OCI-LY3 (cell line): ENCODE results near the gene PSMD12.
A peak's percentile ranks its signal among the peaks of the same experiment; 100 is the strongest.

Experiments
- H2AFZ ChIP-seq: fragments of 200-600, 300-600 bp; shearing (Covaris generic); 2 replicates; pipeline ENCODE4 v1.6.0; 2014; ENCODE audit warnings: antibody characterized with exemption, low read depth, low read length
- H3K27ac ChIP-seq: fragments of 200-600, 300-600 bp; sonication (generic); 2 replicates; pipeline ENCODE4 v1.5.1; 2014; ENCODE audit warnings: mild to moderate bottlenecking, low read length, moderate library complexity, mixed read lengths
- H3K27me3 ChIP-seq: fragments of 200-600, 300-600 bp; sonication (generic); 2 replicates; pipeline ENCODE4 v1.6.1; 2014; ENCODE audit warnings: low read depth, low read length, mixed read lengths
- H3K36me3 ChIP-seq: fragments of 200-600, 300-600 bp; sonication (generic); replicated peaks from 2 replicates; pipeline ENCODE3; 2014; ENCODE audit warnings: low read depth, low read length, mixed read lengths
- H3K4me1 ChIP-seq: fragments of 300-600, 200-600 bp; sonication (generic); 2 replicates; pipeline ENCODE4 v1.6.1; 2014; ENCODE audit warnings: low read length, mixed read lengths
- H3K4me2 ChIP-seq: fragments of 200-600, 300-600 bp; sonication (generic); 2 replicates; pipeline ENCODE4 v1.6.1; 2014; ENCODE audit warnings: low read length, mixed read lengths
- H3K4me3 ChIP-seq: fragments of 300-600, 200-600 bp; sonication (generic); 2 replicates; pipeline ENCODE4 v1.5.1; 2014; ENCODE audit warnings: antibody characterized with exemption, mild to moderate bottlenecking, low read length, moderate library complexity
- H3K79me2 ChIP-seq: fragments of 300-600, 200-600 bp; shearing (Covaris generic); 2 replicates; pipeline ENCODE4 v1.6.1; 2014; ENCODE audit warnings: mild to moderate bottlenecking, low read length, mixed read lengths
- H3K9ac ChIP-seq: fragments of 300-600, 200-600 bp; shearing (Covaris generic); 2 replicates; pipeline ENCODE4 v1.6.0; 2014; ENCODE audit warnings: mild to moderate bottlenecking, low read length, moderate library complexity
- H3K9me3 ChIP-seq: fragments of 200-600, 300-600 bp; shearing (Covaris generic); 2 replicates; pipeline ENCODE4 v1.6.1; 2014; ENCODE audit warnings: low read length, mixed read lengths; ENCODE audit not compliant: insufficient read depth
- H4K20me1 ChIP-seq: fragments of 200-600, 300-600 bp; sonication (generic); 2 replicates; pipeline ENCODE4 v1.6.1; 2016; ENCODE audit warnings: low read length, mixed read lengths; ENCODE audit not compliant: insufficient read depth
- EZH2phosphoT487 ChIP-seq: fragments of 200-600 bp; shearing (Covaris generic); IDR thresholded peaks from 2 replicates; pipeline ENCODE4 v1.6.1; 2018; ENCODE audit warnings: antibody characterized with exemption, mixed run types, low read depth
- TF ChIP-seq, protein P1 (sequence below): fragments of 200-600, 300-600 bp; sonication (generic); IDR thresholded peaks from 2 replicates; pipeline ENCODE4 v1.5.1; 2014; ENCODE audit warnings: antibody characterized with exemption, low read length, low read depth

The PSMD12 gene

DNA sequence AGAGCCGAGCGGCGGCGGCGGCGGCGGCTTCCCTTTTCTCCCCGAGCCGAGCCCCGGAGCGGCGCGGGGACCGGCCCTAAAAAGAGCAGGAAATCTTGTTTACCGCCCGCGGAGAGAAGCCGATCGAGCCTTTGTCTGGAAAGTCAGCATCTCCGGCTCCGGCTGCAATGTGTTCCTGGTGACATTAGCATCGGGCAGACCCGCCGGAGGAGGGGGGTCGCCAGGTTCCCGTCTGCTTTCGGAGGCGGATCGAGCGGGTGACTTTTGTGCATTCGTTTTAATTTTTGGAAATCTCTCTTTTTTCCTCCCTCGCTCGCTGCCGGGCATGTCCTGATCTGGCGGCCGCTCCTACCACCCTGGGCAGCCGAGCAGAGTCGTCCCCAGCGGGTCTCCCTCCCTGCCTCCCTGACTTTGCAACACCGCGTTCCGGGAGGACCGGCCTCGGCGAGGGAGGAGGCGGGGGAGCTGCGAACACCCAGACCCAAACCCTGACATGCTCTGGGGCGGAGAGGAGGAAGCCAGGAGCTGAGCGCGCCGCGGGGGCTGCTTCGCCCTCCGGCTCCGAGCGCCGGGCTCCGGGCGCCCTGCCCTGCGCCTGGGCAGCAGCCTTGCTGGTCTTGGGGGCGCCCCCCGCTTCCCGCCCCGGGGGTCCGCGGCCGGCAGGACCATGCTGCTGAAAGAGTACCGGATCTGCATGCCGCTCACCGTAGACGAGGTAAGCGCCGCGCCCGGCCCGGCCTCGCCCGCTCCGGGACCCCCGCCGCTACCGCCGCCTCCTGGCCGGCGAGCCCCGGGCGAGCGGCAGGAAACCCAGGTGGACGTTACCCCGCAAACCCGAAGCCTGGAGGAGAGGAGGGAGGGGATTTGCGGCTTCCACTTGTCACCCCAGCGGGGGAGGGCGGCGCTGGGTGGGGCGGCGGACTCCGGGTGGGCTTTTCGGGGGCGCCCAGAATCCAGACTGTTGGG, 11.4 kb upstream of the PSMD12 start:
- Histone ChIP-seq H3K9ac (peak overlapping the region; percentile 81), H3K79me2 (peaks cover 44% of the 10 kb centered on the region), H3K36me3 (no peaks in the 10 kb centered on the region), H3K4me2 (peak overlapping the region; percentile 99), H3K27ac (peak overlapping the region; percentile 59), H4K20me1 (no peaks in the 10 kb centered on the region), H3K9me3 (no peaks in the 10 kb centered on the region), H2AFZ (peak overlapping the region; percentile 87), H3K27me3 (no peaks in the 10 kb centered on the region), H3K4me3 (peak overlapping the region; percentile 87), H3K4me1 (peaks cover 26% of the 10 kb centered on the region)
- TF ChIP-seq, protein P1, sequence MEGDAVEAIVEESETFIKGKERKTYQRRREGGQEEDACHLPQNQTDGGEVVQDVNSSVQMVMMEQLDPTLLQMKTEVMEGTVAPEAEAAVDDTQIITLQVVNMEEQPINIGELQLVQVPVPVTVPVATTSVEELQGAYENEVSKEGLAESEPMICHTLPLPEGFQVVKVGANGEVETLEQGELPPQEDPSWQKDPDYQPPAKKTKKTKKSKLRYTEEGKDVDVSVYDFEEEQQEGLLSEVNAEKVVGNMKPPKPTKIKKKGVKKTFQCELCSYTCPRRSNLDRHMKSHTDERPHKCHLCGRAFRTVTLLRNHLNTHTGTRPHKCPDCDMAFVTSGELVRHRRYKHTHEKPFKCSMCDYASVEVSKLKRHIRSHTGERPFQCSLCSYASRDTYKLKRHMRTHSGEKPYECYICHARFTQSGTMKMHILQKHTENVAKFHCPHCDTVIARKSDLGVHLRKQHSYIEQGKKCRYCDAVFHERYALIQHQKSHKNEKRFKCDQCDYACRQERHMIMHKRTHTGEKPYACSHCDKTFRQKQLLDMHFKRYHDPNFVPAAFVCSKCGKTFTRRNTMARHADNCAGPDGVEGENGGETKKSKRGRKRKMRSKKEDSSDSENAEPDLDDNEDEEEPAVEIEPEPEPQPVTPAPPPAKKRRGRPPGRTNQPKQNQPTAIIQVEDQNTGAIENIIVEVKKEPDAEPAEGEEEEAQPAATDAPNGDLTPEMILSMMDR: peak; percentile 39
- TF ChIP-seq EZH2phosphoT487: no peak

DNA sequence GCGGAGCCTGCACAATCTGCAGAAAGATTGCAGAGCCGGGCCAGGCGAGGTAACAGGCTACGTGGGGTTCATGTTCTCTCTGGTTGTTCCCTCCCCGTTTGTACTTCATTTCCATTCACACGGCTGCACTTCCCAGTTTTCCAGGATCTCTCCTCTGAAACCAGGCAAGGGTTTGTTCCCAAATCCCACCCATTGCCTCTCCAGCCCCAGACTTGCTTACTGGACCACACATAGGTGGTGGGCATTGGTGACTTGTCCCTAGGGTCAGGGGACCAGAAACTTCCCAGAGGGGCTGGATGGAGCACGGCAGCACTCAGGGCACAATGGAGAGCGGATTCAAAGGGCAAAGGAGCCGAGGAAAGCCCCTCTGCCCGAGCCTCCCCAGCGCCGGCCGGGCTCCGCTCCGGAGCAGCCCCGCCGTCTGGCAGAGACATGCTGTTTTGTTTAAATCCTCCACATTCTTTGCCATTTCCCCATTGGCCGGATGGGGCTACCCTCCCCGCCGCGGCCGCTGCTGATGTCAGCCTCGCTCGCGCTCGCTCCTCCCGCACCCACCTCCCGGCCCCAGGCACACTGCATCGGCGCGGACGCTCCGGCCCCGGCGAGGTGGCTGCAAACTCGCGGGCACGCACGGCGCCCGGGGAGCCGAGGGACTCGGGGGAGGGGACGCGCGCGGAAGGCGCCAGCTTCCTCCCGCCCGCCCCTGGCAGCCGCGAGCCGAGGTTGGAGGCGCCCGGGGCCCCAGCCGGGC, 10.5 kb upstream of the PSMD12 start, which contains the start of gene PITPNC1:
TSS of gene PITPNC1 (plus strand) at position 545 of the 751 bp plus-strand sequence.
- Histone ChIP-seq H3K4me2 (peak within 1 kb of the TSS; percentile 99), H3K79me2 (peaks cover 36% of the 10 kb centered on the region), H3K27ac (peak within 1 kb of the TSS; percentile 59), H3K4me3 (peak within 1 kb of the TSS; percentile 87), H4K20me1 (no peaks in the 10 kb centered on the region), H3K9me3 (no peaks in the 10 kb centered on the region), H3K9ac (peak within 1 kb of the TSS; percentile 81), H2AFZ (peak within 1 kb of the TSS; percentile 87), H3K4me1 (peaks cover 26% of the 10 kb centered on the region), H3K36me3 (no peaks in the 10 kb centered on the region), H3K27me3 (no peaks in the 10 kb centered on the region)
- TF ChIP-seq, protein P1: no peak

DNA sequence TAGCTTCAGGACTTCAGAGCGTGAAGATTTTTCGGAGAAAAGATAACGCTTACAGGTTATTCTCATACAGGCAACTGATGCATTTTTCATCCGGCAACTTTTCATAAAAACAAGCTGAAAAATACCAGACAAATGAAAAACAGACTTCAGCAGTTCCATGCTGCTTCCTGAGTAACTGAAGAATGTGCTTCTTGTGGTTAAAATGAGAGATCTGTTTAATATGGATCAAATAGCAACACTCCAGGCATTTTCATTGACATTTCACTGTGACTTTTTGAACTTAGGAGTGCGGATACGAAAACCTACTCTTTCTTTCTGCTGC, 10.0 kb upstream of the PSMD12 start:
- peak overlapping the region; percentile 87 for H3K4me3 ChIP-seq
- H3K9me3 ChIP-seq: no peaks in the 10 kb centered on the region
- H2AFZ ChIP-seq: peak overlapping the region; percentile 86; the same call in 1 of the 2 replicates
- peaks cover 26% of the 10 kb centered on the region for H3K4me1 ChIP-seq
- no peaks in the 10 kb centered on the region for H3K27me3 ChIP-seq
- H3K4me2 ChIP-seq: peak overlapping the region; percentile 99
- peak overlapping the region; percentile 81 for H3K9ac ChIP-seq
- H3K79me2 ChIP-seq: peaks cover 31% of the 10 kb centered on the region
- H3K27ac ChIP-seq: no peak overlapping the region
- no peaks in the 10 kb centered on the region for H3K36me3 ChIP-seq
- no peak for TF ChIP-seq EZH2phosphoT487
- TF ChIP-seq, protein P1: no peak
- no peaks in the 10 kb centered on the region for H4K20me1 ChIP-seq

DNA sequence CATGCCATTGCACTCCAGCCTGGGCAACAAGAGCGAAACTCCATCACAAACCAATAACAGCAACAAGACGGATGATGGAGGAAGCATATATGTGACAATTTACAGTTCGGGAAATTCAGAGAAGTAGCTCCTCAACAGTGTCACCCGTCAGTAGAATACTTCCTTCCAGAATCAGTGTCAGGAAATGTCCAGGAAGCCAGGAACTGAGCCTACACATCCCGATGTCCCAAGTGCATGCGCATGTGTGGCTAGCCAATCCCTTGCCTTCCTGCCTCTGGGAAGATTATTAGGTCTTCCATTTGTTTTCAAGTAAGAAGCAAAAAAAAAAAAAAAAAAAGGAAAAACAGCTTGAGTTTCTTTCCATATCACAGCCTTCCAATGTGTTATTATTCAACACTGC, 9.3 kb upstream of the PSMD12 start:
- Histone ChIP-seq H3K9ac (no peak overlapping the region), H3K27me3 (no peaks in the 10 kb centered on the region)

More for the DNA sequence above, 9.3 kb upstream of the PSMD12 start:
- no peaks in the 10 kb centered on the region for H3K36me3 ChIP-seq
- H3K4me3 ChIP-seq: no peak overlapping the region
- H3K4me1 ChIP-seq: peaks cover 26% of the 10 kb centered on the region
- no peak overlapping the region for H3K27ac ChIP-seq
- H3K79me2 ChIP-seq: peaks cover 29% of the 10 kb centered on the region
- no peak overlapping the region for H2AFZ ChIP-seq
- no peaks in the 10 kb centered on the region for H4K20me1 ChIP-seq
- TF ChIP-seq, protein P1: no peak
- TF ChIP-seq EZH2phosphoT487: no peak
- H3K9me3 ChIP-seq: no peaks in the 10 kb centered on the region
- peak overlapping the region; percentile 99; the same call in 1 of the 2 replicates for H3K4me2 ChIP-seq
